CD4-positive, alpha-beta T cell treated with Interleukin-21 for 1 hour (primary cell): Measurements from ENCODE around the gene CERS5.
"Not testable (repeated sequence)": the region's sequence is repeated elsewhere in the genome, so short reads cannot be mapped to it uniquely, and the experiment has no call there.

Source experiments
- DNase-seq: peaks from one replicate; pipeline ENCODE4 v3.0.0-alpha.2; 2020

CERS5 gene

DNA sequence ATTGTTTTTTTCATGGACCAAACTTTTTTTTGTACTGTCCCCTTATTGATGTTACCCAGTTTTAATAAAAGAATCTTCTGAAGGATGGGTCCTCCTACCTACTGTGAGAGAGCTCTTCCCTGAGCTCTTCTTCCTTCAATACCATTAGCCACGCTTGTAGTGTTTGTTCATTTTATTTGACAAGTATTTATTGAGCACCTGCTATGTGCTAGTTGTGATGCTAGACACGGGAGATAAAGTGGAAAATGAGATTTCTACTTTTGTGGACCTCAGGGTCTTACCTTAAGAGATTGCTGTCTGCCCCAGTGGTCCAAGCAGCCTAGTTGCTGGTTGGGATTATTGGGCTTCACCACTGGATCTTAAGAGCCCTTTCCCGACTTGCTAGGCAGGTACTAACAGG is 66.6 kb downstream of the CERS5 start:
- DNase-seq = no peak

DNA sequence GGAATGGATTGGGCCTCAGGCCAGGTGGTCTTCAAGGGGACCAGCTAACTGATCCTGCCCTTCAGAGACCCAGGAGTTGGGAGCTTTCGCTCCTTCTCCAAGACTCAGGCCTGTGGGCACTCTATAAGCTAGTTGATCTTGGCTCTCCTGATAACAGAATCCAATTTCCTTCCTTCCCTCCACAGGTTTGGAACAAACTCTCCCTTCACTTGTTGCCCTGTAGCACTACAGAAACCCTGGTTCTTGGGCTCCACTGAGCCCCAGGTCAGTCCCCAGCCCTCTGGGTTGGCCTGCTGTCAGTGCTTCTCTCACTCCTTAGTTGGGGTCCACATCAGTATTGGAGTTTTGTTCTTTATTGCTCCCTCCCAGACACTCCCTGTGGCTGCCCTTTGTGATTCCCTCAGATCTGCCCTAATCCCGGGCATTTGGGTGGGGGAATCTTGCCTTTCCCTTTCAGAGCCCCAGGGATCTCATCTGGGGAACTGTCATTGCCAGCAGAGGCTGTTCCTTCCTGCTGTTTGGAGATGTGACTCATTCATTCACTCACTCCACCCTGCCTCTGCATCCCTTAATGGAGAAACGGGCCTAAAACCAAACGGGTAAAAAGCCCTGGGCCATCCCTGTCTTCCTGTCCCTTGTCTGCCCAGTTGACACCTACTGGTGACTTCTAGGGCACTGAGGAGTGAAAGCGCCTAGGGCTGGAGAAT is 67.7 kb downstream of the CERS5 start:
- no peak for DNase-seq

DNA sequence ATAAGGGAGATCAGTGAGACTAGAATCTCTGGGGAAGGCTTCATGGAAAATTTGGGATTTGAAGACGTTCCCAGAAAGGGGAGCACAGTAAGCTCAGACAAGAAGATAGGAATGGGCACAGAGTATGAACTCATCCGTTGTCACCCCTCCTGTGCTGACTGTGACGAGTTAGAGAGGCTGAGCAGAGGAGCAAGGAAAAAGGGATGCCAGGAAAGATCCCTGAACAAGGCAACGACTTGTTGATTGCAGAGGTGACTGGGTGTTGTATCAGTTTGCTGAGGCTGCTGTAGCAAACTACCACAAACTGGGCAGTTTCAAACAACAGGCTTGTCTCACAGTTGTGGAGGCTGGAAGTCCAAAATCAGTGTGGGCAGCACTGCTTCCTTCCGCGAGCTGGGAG is 69.2 kb downstream of the CERS5 start:
- no peak for DNase-seq

DNA sequence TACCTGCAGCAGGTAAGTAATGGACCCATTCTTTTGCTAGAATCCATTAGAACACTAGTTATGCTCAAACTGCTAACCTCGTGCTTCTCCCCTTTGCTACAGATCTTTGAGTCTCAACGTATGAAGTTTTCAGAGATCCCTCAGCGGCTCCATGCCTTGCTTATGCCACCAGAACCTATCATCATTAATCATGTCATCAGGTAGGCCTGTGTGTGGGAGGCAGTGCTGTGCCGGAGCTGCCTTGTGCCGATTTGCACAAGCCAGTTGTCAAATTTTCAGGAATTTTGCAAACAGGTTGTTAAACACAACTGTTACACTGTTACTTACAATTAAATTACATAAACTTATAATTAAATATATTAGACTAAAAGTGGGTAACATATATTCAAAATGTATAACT is 76.8 kb downstream of the CERS5 start:
- DNase-seq = no peak

DNA sequence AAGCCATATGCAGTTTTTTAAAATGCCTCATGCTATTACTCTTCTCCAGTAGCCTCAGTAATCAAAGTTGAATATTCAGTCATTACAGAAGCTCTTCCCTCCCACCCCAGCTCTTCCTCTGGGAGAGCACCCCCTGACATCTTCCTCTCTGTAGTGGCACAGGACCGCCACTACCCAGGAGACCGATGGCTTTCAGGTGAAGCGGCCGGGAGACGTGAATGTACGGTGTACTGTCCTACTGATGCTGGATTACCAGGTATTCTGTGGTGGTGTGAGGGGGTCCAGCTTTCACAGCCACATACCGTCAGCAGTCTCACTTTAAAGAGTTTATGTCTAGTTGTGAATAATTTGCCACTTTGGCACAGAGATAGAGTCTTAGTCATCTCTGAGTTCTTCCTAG is 77.4 kb downstream of the CERS5 start:
- DNase-seq = no peak

DNA sequence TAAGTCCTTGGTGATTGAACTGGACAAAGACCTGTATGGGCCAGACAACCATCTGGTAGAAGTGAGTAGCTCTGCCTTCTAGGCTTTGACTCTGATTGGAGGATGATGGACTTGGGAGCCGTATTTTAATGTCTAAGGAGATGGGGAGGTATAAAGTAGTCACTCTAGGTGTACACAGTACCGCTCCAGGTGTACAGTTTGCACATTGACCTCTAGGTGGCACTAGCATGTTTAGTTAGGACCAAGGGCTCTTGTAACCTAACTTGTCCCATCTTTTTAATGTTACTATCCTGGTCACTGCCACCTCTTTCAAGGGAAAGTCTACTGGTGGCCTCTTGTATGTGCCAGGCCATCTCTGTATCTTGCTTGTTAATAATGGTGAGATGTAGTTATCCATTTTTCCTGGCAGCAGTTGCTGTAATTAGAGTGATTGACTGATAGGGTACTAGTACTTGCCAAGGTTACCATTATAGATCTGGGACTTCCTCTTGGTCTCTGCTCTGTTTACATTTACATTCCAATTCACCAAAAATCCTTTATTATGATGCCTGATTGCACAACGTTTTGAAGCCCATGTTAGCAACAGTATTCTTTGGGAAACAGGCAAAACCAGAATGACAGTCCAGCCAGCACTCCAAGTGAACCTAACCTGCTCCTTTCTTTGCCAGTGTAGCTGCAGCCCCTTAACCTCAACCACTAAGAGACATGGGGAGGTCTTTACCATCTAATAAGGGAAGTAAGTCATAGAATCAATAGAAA is 78.4 kb downstream of the CERS5 start:
- DNase-seq = peak; percentile 75

DNA sequence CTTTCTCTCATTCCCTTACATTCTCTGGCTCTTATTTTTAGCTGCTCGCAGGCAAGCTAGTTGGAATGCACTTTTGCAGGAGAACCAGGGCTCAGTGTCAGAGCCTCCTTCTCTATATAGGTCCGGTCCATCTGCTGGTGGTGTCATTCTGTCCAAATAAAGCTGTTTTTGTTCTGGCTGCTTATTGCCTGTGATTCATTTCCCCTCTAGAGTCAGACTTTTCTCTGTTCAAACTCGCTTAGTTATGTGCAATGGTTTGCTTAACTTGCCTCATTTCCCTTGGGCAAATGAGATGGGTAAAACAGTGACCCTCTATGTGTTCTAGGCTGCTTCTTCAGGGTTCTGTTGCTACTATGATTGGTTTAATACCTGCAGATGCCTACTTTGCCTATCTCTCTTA is 79.2 kb downstream of the CERS5 start:
- DNase-seq = no peak

DNA sequence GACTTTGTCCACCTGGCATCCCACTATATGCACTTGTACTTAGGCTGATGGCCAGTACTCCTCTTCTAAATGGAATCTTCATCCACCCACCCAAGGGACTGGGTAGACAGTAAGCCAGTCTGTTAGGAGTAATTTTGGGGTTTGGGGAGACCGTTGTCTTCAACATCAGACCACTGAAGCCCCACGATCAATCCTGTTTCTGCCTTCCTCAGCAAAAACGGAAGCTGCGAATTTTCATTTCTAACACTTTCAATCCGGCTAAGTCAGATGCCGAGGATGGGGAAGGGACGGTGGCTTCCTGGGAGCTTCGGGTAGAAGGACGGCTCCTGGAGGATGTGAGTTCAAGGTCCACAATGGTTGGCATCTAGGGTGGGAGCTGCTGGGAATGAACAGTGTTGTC is 80.0 kb downstream of the CERS5 start:
- no peak for DNase-seq

DNA sequence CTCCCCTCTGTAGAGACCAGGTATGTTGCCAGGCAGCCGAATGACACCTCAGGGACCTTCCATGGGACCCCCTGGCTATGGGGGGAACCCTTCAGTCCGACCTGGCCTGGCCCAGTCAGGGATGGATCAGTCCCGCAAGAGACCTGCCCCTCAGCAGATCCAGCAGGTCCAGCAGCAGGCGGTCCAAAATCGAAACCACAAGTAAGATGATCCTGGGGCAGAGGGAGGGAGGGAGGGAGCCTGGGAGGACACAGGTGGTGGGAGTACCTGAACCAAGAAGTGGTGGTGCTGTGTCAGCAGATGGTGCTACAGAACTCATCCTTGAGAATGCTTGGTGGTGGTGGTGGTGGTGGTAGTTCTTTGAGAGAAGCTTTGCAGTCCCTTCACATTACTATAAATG is 81.0 kb downstream of the CERS5 start:
- DNase-seq = no peak

DNA sequence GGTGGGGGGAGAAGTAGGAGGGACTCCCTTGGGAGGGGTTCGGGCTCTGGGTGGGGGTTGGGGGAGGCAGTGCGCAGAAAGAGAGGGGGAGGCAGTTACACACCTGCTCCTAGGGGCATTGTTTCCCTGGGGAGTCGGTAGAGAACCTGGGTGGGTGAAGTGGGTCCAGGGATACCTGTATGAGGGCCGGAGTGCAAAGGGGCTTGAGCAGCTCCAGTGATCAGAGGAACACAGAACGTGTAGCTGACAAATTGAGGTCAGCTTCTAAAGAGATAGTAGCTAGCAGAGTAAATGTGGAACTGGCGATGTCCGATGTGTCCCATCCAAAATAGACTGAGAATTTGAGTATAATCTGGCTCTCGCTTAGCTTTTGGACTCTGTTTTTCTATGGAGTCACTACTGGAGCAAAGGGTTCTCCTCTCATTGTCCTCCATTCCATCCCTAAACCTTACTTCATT is 81.5 kb downstream of the CERS5 start:
- DNase-seq = no peak

DNA sequence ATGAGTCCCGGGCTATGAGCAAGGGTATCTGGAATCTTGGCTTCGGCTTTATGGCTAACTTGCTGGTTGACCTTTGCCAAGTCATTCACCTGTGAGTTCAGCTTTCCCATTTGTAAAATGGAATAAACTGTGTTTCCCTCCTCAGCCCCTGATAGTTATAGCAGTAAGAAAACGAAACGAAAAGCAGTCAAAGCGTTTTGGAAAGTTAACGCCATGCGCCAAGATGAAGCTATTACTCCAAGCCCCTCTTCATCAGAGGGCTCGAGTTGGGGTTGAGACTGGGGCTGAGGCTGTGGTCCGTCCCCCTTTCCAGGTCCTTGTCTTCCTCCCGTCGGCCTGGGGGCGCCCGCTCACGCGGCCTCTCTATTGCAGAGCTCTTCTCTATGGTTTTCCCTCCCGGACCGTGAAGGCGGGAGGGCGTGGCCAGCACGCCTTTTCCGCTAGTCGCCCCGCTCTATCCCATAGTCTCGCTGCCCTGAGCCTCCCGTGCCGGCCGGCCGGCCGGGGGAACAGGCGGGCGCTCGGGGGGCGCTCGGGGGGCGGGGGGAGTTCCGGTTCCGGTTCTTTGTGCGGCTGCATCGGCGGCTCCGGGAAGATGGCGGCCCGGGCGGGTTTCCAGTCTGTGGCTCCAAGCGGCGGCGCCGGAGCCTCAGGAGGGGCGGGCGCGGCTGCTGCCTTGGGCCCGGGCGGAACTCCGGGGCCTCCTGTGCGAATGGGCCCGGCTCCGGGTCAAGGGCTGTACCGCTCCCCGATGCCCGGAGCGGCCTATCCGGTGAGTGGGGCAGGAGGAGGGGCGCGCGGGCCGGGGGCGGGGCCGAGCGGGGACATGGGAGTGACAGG is 82.2 kb downstream of the CERS5 start, which contains the start of gene SMARCD1:
SMARCD1 (plus strand) TSS at position 568 of the 840 bp plus-strand sequence; CDS start at position 596, 28 bp downstream.
- peak; percentile 90 for DNase-seq

DNA sequence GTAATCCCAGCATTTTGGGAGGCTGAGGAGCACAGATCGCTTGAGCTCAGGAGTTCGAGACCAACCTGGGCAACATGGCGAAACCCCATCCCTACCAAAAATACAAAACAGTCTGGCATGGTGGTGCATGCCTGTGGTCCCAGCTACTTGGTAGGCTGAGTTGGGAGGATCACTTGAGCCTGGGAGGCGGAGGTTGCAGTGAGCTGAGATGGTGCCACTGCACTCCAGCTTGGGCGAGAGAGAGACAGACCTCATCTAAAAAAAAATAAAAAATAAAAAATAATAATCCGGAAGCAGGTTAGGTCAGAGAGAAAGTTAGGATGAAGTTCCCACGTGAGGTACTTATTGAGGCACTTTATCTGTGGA is 82.8 kb downstream of the CERS5 start:
- not testable (repeated sequence) for DNase-seq

DNA sequence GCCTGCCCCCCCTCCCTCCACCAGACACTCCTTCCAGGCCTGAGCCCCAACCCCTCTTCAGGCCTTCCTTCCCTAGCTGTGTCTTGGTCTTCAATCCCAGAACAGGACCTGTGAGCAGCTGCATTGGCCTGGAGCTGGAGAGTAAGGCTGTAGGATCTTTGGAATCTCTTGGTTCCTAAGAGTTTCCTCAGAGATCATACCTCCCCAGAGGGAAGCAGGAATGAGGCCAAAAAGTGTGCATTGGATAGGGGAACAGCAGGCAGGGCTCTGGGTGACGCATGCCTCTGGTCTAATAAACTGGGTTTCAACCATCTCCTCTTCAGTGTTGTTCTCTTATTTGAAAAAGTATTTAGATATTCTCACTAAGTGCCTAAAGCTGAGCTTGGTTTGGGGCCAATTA is 83.9 kb downstream of the CERS5 start:
- no peak for DNase-seq

DNA sequence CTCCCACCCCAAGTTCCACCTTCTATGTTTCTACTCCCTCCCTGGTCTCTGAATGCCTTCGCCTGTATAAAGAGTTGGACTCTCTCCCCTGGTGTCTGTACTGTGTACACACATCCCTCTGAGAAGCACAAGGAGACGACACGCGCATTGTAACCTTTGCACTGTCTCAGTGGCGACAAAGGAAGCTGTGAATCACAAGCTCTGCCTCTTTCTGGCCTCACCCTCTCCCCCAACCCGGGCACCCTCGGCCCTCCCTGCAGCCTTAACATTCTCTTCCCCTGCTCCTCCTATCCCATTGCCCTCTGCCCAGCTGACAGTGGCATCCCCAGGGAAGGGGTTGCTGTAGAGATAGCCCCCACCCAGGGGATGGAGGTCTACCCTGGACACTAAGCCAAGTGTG is 84.5 kb downstream of the CERS5 start:
- DNase-seq = no peak

DNA sequence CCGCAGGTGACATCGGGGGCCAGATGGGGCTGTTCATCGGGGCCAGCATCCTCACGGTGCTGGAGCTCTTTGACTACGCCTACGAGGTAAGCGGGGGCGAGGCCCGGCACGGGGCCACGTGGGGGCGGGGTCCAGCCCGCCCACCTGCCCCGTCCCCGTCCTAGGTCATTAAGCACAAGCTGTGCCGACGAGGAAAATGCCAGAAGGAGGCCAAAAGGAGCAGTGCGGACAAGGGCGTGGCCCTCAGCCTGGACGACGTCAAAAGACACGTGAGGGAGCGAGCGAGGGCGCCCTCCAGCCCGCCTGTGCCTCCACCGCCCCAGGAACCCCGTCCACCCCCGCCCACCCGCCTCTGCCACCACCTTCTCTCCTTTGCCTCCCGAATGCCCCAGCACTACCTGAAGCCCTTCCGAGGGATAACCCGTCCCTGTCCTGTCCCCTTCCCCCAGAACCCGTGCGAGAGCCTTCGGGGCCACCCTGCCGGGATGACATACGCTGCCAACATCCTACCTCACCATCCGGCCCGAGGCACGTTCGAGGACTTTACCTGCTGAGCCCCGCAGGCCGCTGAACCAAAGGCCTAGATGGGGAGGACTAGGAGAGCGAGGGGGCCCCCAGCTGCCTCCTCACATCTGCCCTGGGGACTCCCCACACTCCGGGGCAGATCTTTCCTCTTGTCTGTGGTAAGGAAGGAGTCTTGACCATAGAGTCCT is 85.9 kb downstream of the CERS5 start:
- no peak for DNase-seq

DNA sequence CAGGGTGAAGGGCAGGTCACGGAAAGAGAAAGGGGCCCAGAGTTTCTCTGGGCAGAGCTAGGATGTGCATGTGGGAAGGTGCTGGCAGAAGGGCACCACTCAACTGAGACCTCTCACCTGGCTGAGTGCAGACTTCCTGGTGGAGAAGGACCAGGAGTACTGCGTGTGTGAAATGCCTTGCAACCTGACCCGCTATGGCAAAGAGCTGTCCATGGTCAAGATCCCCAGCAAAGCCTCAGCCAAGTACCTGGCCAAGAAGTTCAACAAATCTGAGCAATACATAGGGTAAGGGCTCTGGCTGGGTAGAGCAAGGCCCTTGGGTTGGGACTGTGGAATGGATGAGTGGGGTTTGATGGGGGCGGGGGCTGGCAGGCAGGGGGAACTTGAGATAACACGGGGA is 87.4 kb downstream of the CERS5 start:
- DNase-seq = no peak
